Ascending aorta (tissue), 2 donors: ENCODE measurements around the gene KCNIP3. TPM values are rescaled to one million over a fixed set of nuclear protein-coding genes. Genes with fewer than 3 reads are reported as not detected.

Experiments used
- DNase-seq, 2 donors: peaks; one replicate each; pipeline ENCODE4 v3.0.0-alpha.2; 2019; ENCODE audit warnings: low spot score in 2 of 2
- H3K27ac ChIP-seq, 2 donors: fragments of 200-600 bp; sonication (generic); one replicate each; pipeline ENCODE4 v1.5.1; 2016 to 2017; ENCODE audit warnings: mild to moderate bottlenecking in 1 of 2
- H3K27me3 ChIP-seq: fragments of 200-600 bp; sonication (generic); one replicate; pipeline ENCODE4 v1.5.1; 2017
- H3K36me3 ChIP-seq, 2 donors: fragments of 200-600 bp; sonication (generic); one replicate each; pipeline ENCODE4 v1.5.1; 2016
- H3K4me1 ChIP-seq, 2 donors: fragments of 200-600 bp; sonication (generic); one replicate each; pipeline ENCODE4 v1.5.1; 2016 to 2017; ENCODE audit warnings: mild to moderate bottlenecking in 1 of 2
- H3K4me3 ChIP-seq, 2 donors: fragments of 200-600 bp; sonication (generic); one replicate each; pipeline ENCODE4 v1.5.1; 2016 to 2017; ENCODE audit warnings: mild to moderate bottlenecking in 1 of 2
- H3K9me3 ChIP-seq, 2 donors: fragments of 200-600 bp; sonication (generic); one replicate each; pipeline ENCODE4 v1.5.1; 2016
- CTCF ChIP-seq, 3 experiments: fragments of 200-600 bp in 2 of 3; fragments of 450-650 bp in 1 of 3; sonication (generic) in 2 of 3; IDR thresholded peaks; one replicate each; pipeline ENCODE4 v1.5.1; 2016 to 2019; ENCODE audit warnings: antibody characterized with exemption in 3 of 3, mild to moderate bottlenecking in 1 of 3, moderate library complexity in 1 of 3
- intact Hi-C: fragments of 100-400 bp; cut with DNase I; formaldehyde crosslinking; loops from one replicate; pipeline ENCODE4 v1.15.1; 2023
- total RNA-seq: library from RNA; depleted of rRNA; stranded (reverse); fragments of >200 nt; gene quantifications from one replicate; pipeline ENCODE4 v1.1.0, GENCODE V29; 2016

The KCNIP3 gene
- total RNA-seq, 1 donor from 2014 or later, result 5.2 TPM

GRCh38 chr2:95346738-95347671 lies 49.9 kb downstream of the KCNIP3 start:
- intact Hi-C loops, result loop anchor here (1.0 kb wide), 1 partner anchor 55 kb away; the partner anchor contains the start of gene FAHD2A
- Histone ChIP-seq H3K27ac (peak overlapping the region; percentile 34 to 53), H3K36me3 (no peaks in the 10 kb centered on the region), H3K4me1 (peaks cover 5 to 14% of the 10 kb centered on the region in 2 donors), H3K27me3 (no peaks in the 10 kb centered on the region), H3K4me3 (peak overlapping the region; percentile 86 to 88), H3K9me3 (no peaks in the 10 kb centered on the region)
- no peak for TF ChIP-seq CTCF (IDR thresholded peaks at IDR 0.05)
- peak in 1 of 2 donors; percentile 64 for DNase-seq

GRCh38 chr2:95347681-95348608 lies 50.8 kb downstream of the KCNIP3 start:
- intact Hi-C loops, result no loop called here
- DNase-seq, result peak in 1 of 2 donors; percentile 61

GRCh38 chr2:95348609-95349567 lies 51.7 kb downstream of the KCNIP3 start:
- peak in 1 of 2 donors; percentile 61 for DNase-seq
- no peaks in the 10 kb centered on the region for H3K27me3 ChIP-seq
- H3K4me1 ChIP-seq, result peaks cover 5 to 14% of the 10 kb centered on the region in 2 donors
- intact Hi-C loops, result no loop called here
- no peaks in the 10 kb centered on the region for H3K9me3 ChIP-seq
- no peak overlapping the region for H3K27ac ChIP-seq
- H3K36me3 ChIP-seq, result no peaks in the 10 kb centered on the region
- TF ChIP-seq CTCF (IDR thresholded peaks at IDR 0.05), result no peak
- H3K4me3 ChIP-seq, result no peak overlapping the region

More at GRCh38 chr2:95347681-95348608, 50.8 kb downstream of the KCNIP3 start:
- Histone ChIP-seq H3K9me3 (no peaks in the 10 kb centered on the region), H3K27ac (no peak overlapping the region), H3K27me3 (no peaks in the 10 kb centered on the region), H3K4me3 (peak overlapping the region in 1 of 2 donors; percentile 88), H3K36me3 (no peaks in the 10 kb centered on the region), H3K4me1 (peaks cover 5 to 14% of the 10 kb centered on the region in 2 donors)
- no peak for TF ChIP-seq CTCF (IDR thresholded peaks at IDR 0.05)

- Histone ChIP-seq H3K36me3 (no peaks in the 10 kb centered on the region), H3K4me3 (no peak overlapping the region), H3K27ac (no peak overlapping the region), H3K9me3 (no peaks in the 10 kb centered on the region), H3K4me1 (peaks cover 5 to 14% of the 10 kb centered on the region in 2 donors), H3K27me3 (no peaks in the 10 kb centered on the region)
- no peak for TF ChIP-seq CTCF (IDR thresholded peaks at IDR 0.05)
- peak in 1 of 2 donors; percentile 61 for DNase-seq
- intact Hi-C loops, result no loop called here
These were observed 52.6 kb downstream of the KCNIP3 start for GRCh38 chr2:95349568-95350322.
